Endothelial cell of hepatic sinusoid (primary cell): ENCODE results near the gene POM121C.
"Not testable (repeated sequence)": the region's sequence is repeated elsewhere in the genome, so short reads cannot be mapped to it uniquely, and the experiment has no call there.

Source experiments
- in situ Hi-C: cut with HindIII; loops from 2 replicates; pipeline ENCODE4 v1.10.0; 2017; ENCODE audit warnings: low sequenced_read_pairs

Gene POM121C

GRCh38 chr7:75439000-75439399, 47.1 kb downstream of the POM121C start:
- in situ Hi-C loops: not testable (repeated sequence)

- in situ Hi-C loops: not testable (repeated sequence)
Measured at GRCh38 chr7:75423481-75423880, 62.6 kb downstream of the POM121C start.

GRCh38 chr7:75421798-75422710, 64.0 kb downstream of the POM121C start:
- in situ Hi-C loops: not testable (repeated sequence)

GRCh38 chr7:75420152-75420551, 65.9 kb downstream of the POM121C start:
- in situ Hi-C loops: not testable (repeated sequence)

GRCh38 chr7:75419693-75420092, 66.4 kb downstream of the POM121C start:
- in situ Hi-C loops: not testable (repeated sequence)

- in situ Hi-C loops: not testable (repeated sequence)
Measured at GRCh38 chr7:75419210-75419609, 66.9 kb downstream of the POM121C start.

- in situ Hi-C loops: not testable (repeated sequence)
Measured at GRCh38 chr7:75418292-75418858, 67.7 kb downstream of the POM121C start.

- in situ Hi-C loops: not testable (repeated sequence)
Measured at GRCh38 chr7:75416787-75417186, 69.3 kb downstream of the POM121C start.

- in situ Hi-C loops: not testable (repeated sequence)
Measured at GRCh38 chr7:75415829-75416373, 70.2 kb downstream of the POM121C start.

- in situ Hi-C loops: not testable (repeated sequence)
Measured at GRCh38 chr7:75415428-75415817, 70.7 kb downstream of the POM121C start.

GRCh38 chr7:75414708-75415427, 71.2 kb downstream of the POM121C start:
- in situ Hi-C loops: not testable (repeated sequence)

- in situ Hi-C loops: not testable (repeated sequence)
Measured at GRCh38 chr7:75414204-75414603, 71.9 kb downstream of the POM121C start.

GRCh38 chr7:75410823-75411173, 75.3 kb downstream of the POM121C start:
- in situ Hi-C loops: not testable (repeated sequence)

GRCh38 chr7:75409880-75410822, 75.9 kb downstream of the POM121C start:
- in situ Hi-C loops: not testable (repeated sequence)

GRCh38 chr7:75404663-75405062, 81.4 kb downstream of the POM121C start:
- in situ Hi-C loops: not testable (repeated sequence)

GRCh38 chr7:75403455-75404443, 82.3 kb downstream of the POM121C start:
- in situ Hi-C loops: not testable (repeated sequence)

- in situ Hi-C loops: not testable (repeated sequence)
Measured at GRCh38 chr7:75400575-75400974, 85.5 kb downstream of the POM121C start.

- in situ Hi-C loops: not testable (repeated sequence)
Measured at GRCh38 chr7:75398771-75399700, 87.1 kb downstream of the POM121C start.
